ENCODE measurements around the gene ZMIZ1. TPM values are rescaled to one million over a fixed set of nuclear protein-coding genes. Genes with fewer than 3 reads are reported as not detected.
A peak's percentile ranks its signal among the peaks of the same experiment; 100 is the strongest.

Gene ZMIZ1
- polyA plus RNA-seq, 2 of the 4 experiments (the other 2 are of a cell fraction) = 8.1 to 30.3 TPM

DNA sequence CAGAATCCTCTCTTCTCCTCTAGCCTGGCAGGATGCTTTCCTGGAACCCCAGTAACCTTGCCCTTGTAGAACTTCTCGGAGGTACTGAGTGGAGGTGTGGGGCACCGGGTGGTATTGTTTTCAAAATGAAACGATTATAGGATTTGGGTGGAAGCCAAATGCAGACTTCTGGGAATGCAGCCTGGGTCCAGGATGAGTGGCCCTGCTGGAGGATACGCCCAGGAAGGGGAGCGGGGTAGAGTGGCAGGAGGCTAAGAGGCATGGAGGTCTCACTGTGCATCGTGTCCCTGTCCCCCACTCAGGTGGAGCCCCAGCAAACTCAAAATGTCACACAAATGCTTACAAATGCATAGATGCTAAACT lies 169.4 kb downstream of the ZMIZ1 start:
- ATAC-seq (no peak), DNase-seq (ENCODE audit: low read depth in 1 of 2, low spot score in 1 of 2) (no peak), FAIRE-seq (no peak)
- TF ChIP-seq ESRRA (IDR thresholded peaks at IDR 0.05; ENCODE audit: borderline replicate concordance, low read length) (no peak), CHD2 (IDR thresholded peaks at IDR 0.05; ENCODE audit: low read length, partially characterized antibody) (no peak), ZFP36 (IDR thresholded peaks at IDR 0.05; ENCODE audit: borderline replicate concordance, partially characterized antibody) (no peak), FOSL2 (IDR thresholded peaks at IDR 0.05) (no peak), FOSL2 (CRISPR knock-in tag; IDR thresholded peaks at IDR 0.05) (no peak), JUNB (IDR thresholded peaks at IDR 0.05) (no peak), NFE2L2 (conservative IDR thresholded peaks at IDR 0.05; ENCODE audit: low read length) (no peak)
- TF ChIP-seq, protein P1, sequence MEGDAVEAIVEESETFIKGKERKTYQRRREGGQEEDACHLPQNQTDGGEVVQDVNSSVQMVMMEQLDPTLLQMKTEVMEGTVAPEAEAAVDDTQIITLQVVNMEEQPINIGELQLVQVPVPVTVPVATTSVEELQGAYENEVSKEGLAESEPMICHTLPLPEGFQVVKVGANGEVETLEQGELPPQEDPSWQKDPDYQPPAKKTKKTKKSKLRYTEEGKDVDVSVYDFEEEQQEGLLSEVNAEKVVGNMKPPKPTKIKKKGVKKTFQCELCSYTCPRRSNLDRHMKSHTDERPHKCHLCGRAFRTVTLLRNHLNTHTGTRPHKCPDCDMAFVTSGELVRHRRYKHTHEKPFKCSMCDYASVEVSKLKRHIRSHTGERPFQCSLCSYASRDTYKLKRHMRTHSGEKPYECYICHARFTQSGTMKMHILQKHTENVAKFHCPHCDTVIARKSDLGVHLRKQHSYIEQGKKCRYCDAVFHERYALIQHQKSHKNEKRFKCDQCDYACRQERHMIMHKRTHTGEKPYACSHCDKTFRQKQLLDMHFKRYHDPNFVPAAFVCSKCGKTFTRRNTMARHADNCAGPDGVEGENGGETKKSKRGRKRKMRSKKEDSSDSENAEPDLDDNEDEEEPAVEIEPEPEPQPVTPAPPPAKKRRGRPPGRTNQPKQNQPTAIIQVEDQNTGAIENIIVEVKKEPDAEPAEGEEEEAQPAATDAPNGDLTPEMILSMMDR (IDR thresholded peaks at IDR 0.05) = no peak
- TF ChIP-seq, protein P2, sequence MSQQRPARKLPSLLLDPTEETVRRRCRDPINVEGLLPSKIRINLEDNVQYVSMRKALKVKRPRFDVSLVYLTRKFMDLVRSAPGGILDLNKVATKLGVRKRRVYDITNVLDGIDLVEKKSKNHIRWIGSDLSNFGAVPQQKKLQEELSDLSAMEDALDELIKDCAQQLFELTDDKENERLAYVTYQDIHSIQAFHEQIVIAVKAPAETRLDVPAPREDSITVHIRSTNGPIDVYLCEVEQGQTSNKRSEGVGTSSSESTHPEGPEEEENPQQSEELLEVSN (IDR thresholded peaks at IDR 0.05; ENCODE audit: borderline replicate concordance, low read depth) = no peak
- WGBS (ENCODE audit: missing lambda C conversion rate) = 74% methylated on average over 6 of the region's 6 CpGs
- H3K4me1 ChIP-seq = peaks cover 19% of the 10 kb centered on the region; the same call in 2 of the 3 replicates
- POLR2A ChIA-PET = no interaction called here
- CTCF ChIA-PET = interaction anchor here (1.6 kb wide), 1 partner anchor 1191 kb away, joined by 5 read pairs; no protein-coding TSS in a partner anchor
- H3K4me2 ChIP-seq = no peak overlapping the region
- no peak overlapping the region for H3K4me3 ChIP-seq
- no peaks in the 10 kb centered on the region for H3K9me3 ChIP-seq
- no peak overlapping the region for H3K27ac ChIP-seq

DNA sequence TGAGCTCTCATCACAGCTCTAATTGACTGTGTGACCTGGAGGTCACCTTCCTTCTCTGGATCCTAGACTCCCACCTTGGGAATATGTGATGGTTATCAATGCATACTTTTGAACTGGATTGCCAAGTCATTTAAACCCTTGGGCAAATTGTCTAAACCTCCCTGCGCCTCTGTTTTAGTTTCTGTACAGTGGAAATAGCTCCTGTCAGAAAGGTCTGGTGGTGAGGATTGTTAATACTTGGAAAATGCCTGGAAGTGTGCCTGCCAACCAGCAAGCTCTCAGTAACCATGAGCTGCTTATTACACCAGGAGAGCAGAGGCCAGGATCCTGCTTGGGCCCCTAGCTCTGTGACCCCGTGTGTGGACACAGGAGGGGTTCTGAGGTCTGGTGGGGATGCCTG lies 169.8 kb downstream of the ZMIZ1 start:
- POLR2A ChIA-PET = interaction anchor here (0.5 kb wide), 1 partner anchor 1192 kb away, joined by 4 read pairs; no protein-coding TSS in a partner anchor
- no peak for FAIRE-seq

DNA sequence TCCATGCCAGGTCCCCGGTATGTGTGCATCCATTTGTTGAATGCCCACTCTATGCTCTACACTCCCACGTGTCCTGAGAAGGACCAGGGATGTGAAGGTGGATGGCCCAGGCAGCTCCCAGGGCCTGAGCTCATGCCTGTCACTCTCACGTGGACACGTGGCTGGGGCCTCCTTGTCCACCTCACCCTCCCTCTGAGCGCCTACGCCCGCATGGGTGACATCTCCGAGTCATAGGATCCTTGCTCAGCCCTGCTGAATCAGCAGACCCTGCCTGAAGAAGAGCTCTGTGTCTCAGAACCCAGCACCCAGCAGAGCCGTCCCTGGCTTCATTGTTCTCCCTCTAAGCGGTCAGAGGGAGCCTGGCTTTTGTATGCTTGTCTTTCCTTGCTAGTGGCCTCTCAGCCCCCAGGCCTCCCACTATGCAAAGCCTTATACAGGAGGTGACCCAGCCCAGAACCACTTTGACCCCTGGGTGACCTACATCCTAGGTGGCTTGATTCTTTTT lies 170.6 kb downstream of the ZMIZ1 start:
- Histone ChIP-seq H3K4me1 (peaks cover 10% of the 10 kb centered on the region; the same call in 2 of the 3 replicates), H3K9me3 (no peaks in the 10 kb centered on the region), H3K4me3 (no peak overlapping the region), H3K27ac (peak overlapping the region in 1 of 2 experiments; percentile 1; a peak in 1 of 6 replicates), H3K4me2 (no peak overlapping the region)
- WGBS (ENCODE audit: missing lambda C conversion rate) = 79% methylated on average over 10 of the region's 10 CpGs
- CTCF ChIA-PET = interaction anchor here (1.6 kb wide), 1 partner anchor 1192 kb away, joined by 5 read pairs; no protein-coding TSS in a partner anchor
- ATAC-seq (peak in 1 of 2 experiments; percentile 22; a peak in 2 of 6 replicates), DNase-seq (ENCODE audit: low read depth in 1 of 2, low spot score in 1 of 2) (peak in 1 of 2 experiments; percentile 13), FAIRE-seq (no peak)
- TF ChIP-seq FOXS1 (CRISPR knock-in tag; IDR thresholded peaks at IDR 0.05) (no peak), JUN (IDR thresholded peaks at IDR 0.05) (no peak), MAFK (IDR thresholded peaks at IDR 0.05; ENCODE audit: partially characterized antibody) (peak; percentile 71)
- TF ChIP-seq, protein P3, sequence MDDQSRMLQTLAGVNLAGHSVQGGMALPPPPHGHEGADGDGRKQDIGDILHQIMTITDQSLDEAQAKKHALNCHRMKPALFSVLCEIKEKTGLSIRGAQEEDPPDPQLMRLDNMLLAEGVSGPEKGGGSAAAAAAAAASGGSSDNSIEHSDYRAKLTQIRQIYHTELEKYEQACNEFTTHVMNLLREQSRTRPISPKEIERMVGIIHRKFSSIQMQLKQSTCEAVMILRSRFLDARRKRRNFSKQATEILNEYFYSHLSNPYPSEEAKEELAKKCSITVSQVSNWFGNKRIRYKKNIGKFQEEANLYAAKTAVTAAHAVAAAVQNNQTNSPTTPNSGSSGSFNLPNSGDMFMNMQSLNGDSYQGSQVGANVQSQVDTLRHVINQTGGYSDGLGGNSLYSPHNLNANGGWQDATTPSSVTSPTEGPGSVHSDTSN (IDR thresholded peaks at IDR 0.05) = no peak
- POLR2A ChIA-PET = interaction anchor here (0.5 kb wide), 1 partner anchor 1193 kb away, joined by 4 read pairs; no protein-coding TSS in a partner anchor

More for the DNA sequence above, 169.8 kb downstream of the ZMIZ1 start:
- DNase-seq (ENCODE audit: low read depth in 1 of 2, low spot score in 1 of 2) (no peak), ATAC-seq (no peak)
- H3K27ac ChIP-seq = peak overlapping the region in 1 of 2 experiments; percentile 16; a peak in 2 of 6 replicates
- H3K9me3 ChIP-seq = no peaks in the 10 kb centered on the region
- H3K4me1 ChIP-seq = peaks cover 17% of the 10 kb centered on the region; the same call in 2 of the 3 replicates
- WGBS (ENCODE audit: missing lambda C conversion rate) = 75% methylated on average over 2 of the region's 2 CpGs
- TF ChIP-seq, protein P4, sequence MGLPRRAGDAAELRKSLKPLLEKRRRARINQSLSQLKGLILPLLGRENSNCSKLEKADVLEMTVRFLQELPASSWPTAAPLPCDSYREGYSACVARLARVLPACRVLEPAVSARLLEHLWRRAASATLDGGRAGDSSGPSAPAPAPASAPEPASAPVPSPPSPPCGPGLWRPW (IDR thresholded peaks at IDR 0.05) = no peak
- TF ChIP-seq, protein P5, sequence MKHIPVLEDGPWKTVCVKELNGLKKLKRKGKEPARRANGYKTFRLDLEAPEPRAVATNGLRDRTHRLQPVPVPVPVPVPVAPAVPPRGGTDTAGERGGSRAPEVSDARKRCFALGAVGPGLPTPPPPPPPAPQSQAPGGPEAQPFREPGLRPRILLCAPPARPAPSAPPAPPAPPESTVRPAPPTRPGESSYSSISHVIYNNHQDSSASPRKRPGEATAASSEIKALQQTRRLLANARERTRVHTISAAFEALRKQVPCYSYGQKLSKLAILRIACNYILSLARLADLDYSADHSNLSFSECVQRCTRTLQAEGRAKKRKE (CRISPR knock-in tag; IDR thresholded peaks at IDR 0.05; ENCODE audit: low read depth) = no peak
- CTCF ChIA-PET = interaction anchor here (1.6 kb wide), 1 partner anchor 1191 kb away, joined by 5 read pairs; no protein-coding TSS in a partner anchor
- no peak overlapping the region for H3K4me3 ChIP-seq
- no peak overlapping the region for H3K4me2 ChIP-seq
